A673 (cell line): ENCODE data around the gene APOBR. TPM values are rescaled to one million over a fixed set of nuclear protein-coding genes. Genes with fewer than 3 reads are reported as not detected.
"Not testable (repeated sequence)": the region's sequence is repeated elsewhere in the genome, so short reads cannot be mapped to it uniquely, and the experiment has no call there.

Experiments used
- Bru-seq: library from RNA; stranded (reverse); fragments of 400-500 nt; gene quantifications from one replicate; lab custom pipeline; 2021; lab: Mats Ljungman, UMichigan
- BruChase-seq, 2 experiments: library from RNA; stranded (reverse); fragments of 400-500 nt; gene quantifications; one replicate each; lab custom pipeline; 2021; lab: Mats Ljungman, UMichigan
- BruUV-seq: library from RNA; stranded (reverse); fragments of 400-500 nt; replicated peaks from 2 replicates; lab custom pipeline; 2021; lab: Mats Ljungman, UMichigan
- CTCF ChIA-PET: fragments of 300-600 bp; sonication (Branson Sonifier 250); formaldehyde crosslinking; loops from one replicate; lab custom pipeline; 2022; ENCODE audit warnings: antibody characterized with exemption; lab: Charles Lee
- POLR2A ChIA-PET: fragments of 300-600 bp; sonication (Branson Sonifier 250); formaldehyde crosslinking; loops from one replicate; lab custom pipeline; 2022; ENCODE audit warnings: antibody characterized with exemption; ENCODE audit not compliant: low non-redundant PET; lab: Charles Lee
- DNase-seq: peaks from one replicate; pipeline ENCODE4 v3.0.0-alpha.2; 2015; ENCODE audit warnings: low spot score
- H3K27ac ChIP-seq: fragments of 200-600 bp; sonication (generic); 2 replicates; pipeline ENCODE4 v1.5.1; 2016; ENCODE audit warnings: mixed run types, low read depth, mild to moderate bottlenecking, mixed read lengths, antibody characterized with exemption, low read length; ENCODE audit not compliant: poor library complexity, severe bottlenecking
- H3K27me3 ChIP-seq: fragments of 200-600 bp; sonication (generic); replicated peaks from 2 replicates; pipeline ENCODE4 v1.6.1; 2017; ENCODE audit warnings: mixed run types, low read depth, mild to moderate bottlenecking, mixed read lengths, antibody characterized with exemption, low read length; ENCODE audit not compliant: insufficient read depth, poor library complexity
- H3K36me3 ChIP-seq: fragments of 200-600 bp; sonication (generic); 2 replicates; pipeline ENCODE4 v1.6.1; 2016; ENCODE audit warnings: mixed run types, mild to moderate bottlenecking, mixed read lengths, antibody characterized with exemption, low read length; ENCODE audit not compliant: insufficient read depth, poor library complexity, severe bottlenecking
- H3K4me1 ChIP-seq: fragments of 200-600 bp; sonication (generic); 2 replicates; pipeline ENCODE4 v1.6.1; 2017; ENCODE audit warnings: mixed run types, mild to moderate bottlenecking, mixed read lengths, antibody characterized with exemption, low read length; ENCODE audit not compliant: insufficient read depth, poor library complexity, severe bottlenecking
- H3K4me3 ChIP-seq: fragments of 200-600 bp; sonication (generic); 2 replicates; pipeline ENCODE4 v1.5.1; 2016; ENCODE audit warnings: low read depth, mixed run types, mild to moderate bottlenecking, mixed read lengths, low read length; ENCODE audit not compliant: poor library complexity, severe bottlenecking
- H3K9me3 ChIP-seq: fragments of 200-600 bp; sonication (generic); 2 replicates; pipeline ENCODE4 v1.6.1; 2016; ENCODE audit warnings: mixed run types, low read depth, mild to moderate bottlenecking, mixed read lengths, antibody characterized with exemption, low read length; ENCODE audit not compliant: poor library complexity, severe bottlenecking
- EZH2 ChIP-seq: fragments of 200-600 bp; sonication (generic); IDR thresholded peaks from 2 replicates; pipeline ENCODE4 v1.6.1; 2017; ENCODE audit warnings: borderline replicate concordance, low read depth, mild to moderate bottlenecking, mixed read lengths, antibody characterized with exemption, low read length; ENCODE audit not compliant: poor library complexity, severe bottlenecking
- intact Hi-C: fragments of 100-400 bp; cut with micrococcal nuclease; formaldehyde crosslinking; loops from one replicate; pipeline ENCODE4 v1.10.0; 2022; ENCODE audit not compliant: unreplicated experiment
- long read RNA-seq: library from polyadenylated mRNA; stranded (forward); transcript quantifications from one replicate; pipeline ENCODE4 v2.0.0, GENCODE V29; 2022
- total RNA-seq: library from RNA; stranded (reverse); gene quantifications from 2 replicates; pipeline ENCODE4 v1.2.3, GENCODE V29; 2021
- TF ChIP-seq, protein P1 (sequence below): fragments of 300-800, 200-600 bp; sonication (generic); conservative IDR thresholded peaks from 2 replicates; pipeline ENCODE4 v1.5.1; 2017; ENCODE audit warnings: low read depth, mild to moderate bottlenecking, antibody characterized with exemption, low read length, moderate library complexity, mixed read lengths

APOBR gene, protein sequence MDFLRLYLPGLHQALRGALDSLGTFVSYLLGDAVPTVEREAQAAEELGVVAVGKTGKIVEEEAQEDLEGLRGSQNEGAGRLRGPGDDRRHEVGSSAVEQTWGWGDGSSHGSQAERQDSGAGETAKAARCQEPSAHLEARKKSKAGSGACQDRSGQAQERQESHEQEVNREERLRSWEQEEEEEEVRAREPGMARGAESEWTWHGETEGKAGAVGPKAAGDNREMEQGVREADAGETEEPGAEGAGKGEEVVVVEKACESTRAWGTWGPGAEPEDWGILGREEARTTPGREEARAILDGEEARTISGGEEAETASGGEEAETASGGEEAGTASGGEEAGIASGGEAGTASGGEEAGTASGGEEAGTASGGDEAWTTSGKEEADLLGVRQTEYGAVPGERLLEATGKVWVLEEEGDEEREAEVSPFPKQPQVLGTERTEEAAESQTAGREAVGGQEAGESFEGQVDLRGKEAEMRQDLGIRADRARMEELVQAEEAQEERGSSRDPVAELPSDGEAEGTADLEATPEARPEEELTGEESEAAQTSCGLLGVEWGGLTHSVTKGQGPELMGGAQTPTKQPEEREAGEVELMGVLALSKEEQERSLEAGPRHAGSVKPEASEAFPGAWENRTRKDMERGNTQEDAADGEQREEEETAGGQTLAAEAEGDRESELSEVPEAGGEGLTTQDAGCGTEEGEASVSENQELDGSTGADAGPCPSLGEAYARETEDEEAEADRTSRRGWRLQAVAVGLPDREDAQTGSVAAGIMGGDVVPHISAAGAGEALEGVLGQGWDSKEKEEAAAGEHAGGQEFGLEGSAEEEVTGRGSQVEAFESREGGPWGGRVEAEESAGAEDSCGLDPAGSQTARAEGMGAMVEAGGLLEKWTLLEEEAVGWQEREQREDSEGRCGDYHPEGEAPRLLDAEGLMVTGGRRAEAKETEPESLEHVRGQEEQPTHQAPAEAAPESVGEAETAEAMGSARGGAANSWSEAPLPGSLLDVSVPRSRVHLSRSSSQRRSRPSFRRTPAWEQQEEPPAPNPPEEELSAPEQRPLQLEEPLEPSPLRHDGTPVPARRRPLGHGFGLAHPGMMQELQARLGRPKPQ
- total RNA-seq, result not detected in 2 replicates
- not detected for Bru-seq, nascent RNA
- not detected for BruChase-seq, experiment 1, labeled RNA remaining after a 2-hour chase
- not detected for BruChase-seq, experiment 2, labeled RNA remaining after a 6-hour chase
- long read RNA-seq, result 0 reads

DNA sequence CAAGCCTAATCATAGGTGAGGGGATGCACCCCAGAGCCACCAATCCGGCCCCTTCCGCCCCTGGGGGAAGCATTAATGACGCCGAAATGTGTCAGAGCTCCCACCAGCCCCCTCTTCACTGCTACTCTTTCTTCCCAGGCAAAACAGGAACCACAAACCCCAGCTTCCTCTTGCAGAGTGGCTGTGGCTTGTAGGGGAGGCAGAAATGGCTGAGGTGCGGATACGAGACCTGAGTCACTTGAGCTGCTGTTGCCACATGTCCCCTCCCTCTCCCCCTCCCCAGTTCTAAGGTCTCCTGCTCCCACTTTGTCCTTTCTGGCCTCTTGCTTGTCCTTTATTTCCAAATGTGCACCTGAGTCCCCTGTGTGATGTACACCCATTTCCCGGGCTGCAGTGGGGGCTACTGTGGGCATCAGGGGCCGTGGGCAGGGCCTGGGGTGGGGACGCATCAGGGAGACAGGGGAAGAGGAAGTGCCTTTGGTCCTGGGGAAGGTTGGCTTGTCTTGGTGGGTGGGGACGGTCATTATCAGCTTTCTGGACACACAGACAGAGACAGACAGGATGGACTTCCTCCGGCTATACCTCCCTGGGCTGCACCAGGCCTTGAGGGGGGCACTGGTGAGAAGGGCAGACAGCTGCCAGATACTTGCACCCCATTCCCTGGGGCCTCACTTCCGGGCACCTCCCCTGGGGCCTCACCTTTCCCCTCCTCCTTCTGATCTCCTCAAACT, at the start of gene APOBR:
Gene APOBR (plus strand): TSS at position 523 of the 731 bp plus-strand sequence. CDS start 39 bp downstream, at position 562.
- no peaks in the 10 kb centered on the region for H3K4me1 ChIP-seq
- BruUV-seq, result no TSS peak
- no peaks in the 10 kb centered on the region for H3K27me3 ChIP-seq
- no peak for DNase-seq
- H3K27ac ChIP-seq, result no peak within 1 kb of the TSS
- ChIA-PET CTCF (no interaction called here), POLR2A (no interaction called here)
- TF ChIP-seq EZH2, result no peak
- TF ChIP-seq, protein P1, sequence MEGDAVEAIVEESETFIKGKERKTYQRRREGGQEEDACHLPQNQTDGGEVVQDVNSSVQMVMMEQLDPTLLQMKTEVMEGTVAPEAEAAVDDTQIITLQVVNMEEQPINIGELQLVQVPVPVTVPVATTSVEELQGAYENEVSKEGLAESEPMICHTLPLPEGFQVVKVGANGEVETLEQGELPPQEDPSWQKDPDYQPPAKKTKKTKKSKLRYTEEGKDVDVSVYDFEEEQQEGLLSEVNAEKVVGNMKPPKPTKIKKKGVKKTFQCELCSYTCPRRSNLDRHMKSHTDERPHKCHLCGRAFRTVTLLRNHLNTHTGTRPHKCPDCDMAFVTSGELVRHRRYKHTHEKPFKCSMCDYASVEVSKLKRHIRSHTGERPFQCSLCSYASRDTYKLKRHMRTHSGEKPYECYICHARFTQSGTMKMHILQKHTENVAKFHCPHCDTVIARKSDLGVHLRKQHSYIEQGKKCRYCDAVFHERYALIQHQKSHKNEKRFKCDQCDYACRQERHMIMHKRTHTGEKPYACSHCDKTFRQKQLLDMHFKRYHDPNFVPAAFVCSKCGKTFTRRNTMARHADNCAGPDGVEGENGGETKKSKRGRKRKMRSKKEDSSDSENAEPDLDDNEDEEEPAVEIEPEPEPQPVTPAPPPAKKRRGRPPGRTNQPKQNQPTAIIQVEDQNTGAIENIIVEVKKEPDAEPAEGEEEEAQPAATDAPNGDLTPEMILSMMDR, result no peak
- no peaks in the 10 kb centered on the region for H3K9me3 ChIP-seq
- H3K4me3 ChIP-seq, result no peak within 1 kb of the TSS
- intact Hi-C loops, result no loop called here
- no peaks in the 10 kb centered on the region for H3K36me3 ChIP-seq

DNA sequence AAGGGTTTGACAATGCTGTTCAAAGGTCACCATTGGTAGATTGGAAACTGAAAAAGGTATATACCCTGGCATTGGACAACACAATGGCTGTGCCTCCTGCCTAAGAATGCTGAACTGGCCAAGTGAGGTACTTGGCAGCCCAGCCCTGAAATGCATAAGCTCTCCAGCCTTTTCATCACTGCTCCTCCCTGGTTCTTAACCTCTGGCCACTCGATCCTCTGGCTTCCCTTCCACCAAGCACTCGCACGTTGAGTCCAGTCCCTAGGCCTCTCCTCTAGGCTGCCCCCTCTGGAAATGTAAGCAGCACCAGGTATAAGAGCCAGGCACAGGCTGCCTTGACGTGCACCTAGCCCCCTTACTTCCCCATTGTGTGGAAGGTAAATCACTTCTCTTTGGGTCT, 48.1 kb upstream of the APOBR start:
- intact Hi-C loops, DNase-seq, H3K27me3 ChIP-seq, H3K36me3 ChIP-seq, H3K27ac ChIP-seq, BruUV-seq, H3K4me3 ChIP-seq, POLR2A ChIA-PET, H3K4me1 ChIP-seq, H3K9me3 ChIP-seq, CTCF ChIA-PET: not testable (repeated sequence)

DNA sequence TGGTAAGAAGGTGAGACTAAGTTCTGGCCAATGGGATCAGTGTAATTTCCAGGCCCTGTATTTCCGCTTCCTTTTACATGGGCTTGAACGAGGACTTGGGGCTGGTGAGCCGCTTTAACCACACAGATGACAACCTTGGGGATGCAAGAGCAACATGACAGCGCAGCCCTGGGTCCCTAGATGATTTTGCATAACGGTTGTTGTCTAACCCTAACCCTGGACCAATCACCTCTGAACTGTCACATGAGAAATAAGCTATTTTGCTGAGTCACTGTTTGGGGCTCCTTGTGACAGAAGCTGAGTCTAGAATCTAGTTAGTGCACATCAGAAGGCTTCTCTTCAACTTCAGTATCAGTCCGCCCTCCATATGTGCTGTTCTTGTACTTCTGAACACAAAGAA, 47.4 kb upstream of the APOBR start:
- POLR2A ChIA-PET, H3K27ac ChIP-seq, H3K9me3 ChIP-seq, H3K4me3 ChIP-seq, BruUV-seq, DNase-seq, H3K27me3 ChIP-seq, H3K4me1 ChIP-seq, H3K36me3 ChIP-seq, intact Hi-C loops, CTCF ChIA-PET: not testable (repeated sequence)
